Endodermal cell (in vitro differentiated cells): ENCODE data around the gene PCBP3. TPM values are rescaled to one million over a fixed set of nuclear protein-coding genes. Genes with fewer than 3 reads are reported as not detected.

Source experiments
- DNase-seq: peaks from one replicate; pipeline ENCODE4 v3.0.0-alpha.2; 2017
- H3K27ac ChIP-seq: 2 replicates; pipeline ENCODE4 v1.5.1; 2013; ENCODE audit warnings: mild to moderate bottlenecking, low read depth, low read length, moderate library complexity
- H3K27me3 ChIP-seq: 2 replicates; pipeline ENCODE4 v1.6.1; 2013; ENCODE audit warnings: mild to moderate bottlenecking, low read length, moderate library complexity; ENCODE audit not compliant: insufficient read depth, control insufficient read depth, poor library complexity, severe bottlenecking
- H3K36me3 ChIP-seq: 2 replicates; pipeline ENCODE4 v1.7.0; 2013; ENCODE audit warnings: mild to moderate bottlenecking, low read length, moderate library complexity; ENCODE audit not compliant: control insufficient read depth, insufficient read depth
- H3K4me1 ChIP-seq: one replicate; pipeline ENCODE4 v1.7.0; 2013; ENCODE audit warnings: low read length; ENCODE audit not compliant: control insufficient read depth, insufficient read depth
- H3K4me3 ChIP-seq: 2 replicates; pipeline ENCODE4 v1.5.1; 2013; ENCODE audit warnings: mild to moderate bottlenecking, low read length, moderate library complexity
- H3K9ac ChIP-seq: 2 replicates; pipeline ENCODE4 v1.6.1; 2013; ENCODE audit warnings: mild to moderate bottlenecking, low read length, moderate library complexity; ENCODE audit not compliant: poor library complexity, severe bottlenecking; ENCODE audit errors: extremely low read depth
- H3K9me3 ChIP-seq: 2 replicates; pipeline ENCODE4 v1.6.1; 2013; ENCODE audit warnings: mild to moderate bottlenecking, low read length, moderate library complexity; ENCODE audit not compliant: control insufficient read depth
- H3K27ac Mint-ChIP-seq: 2 replicates; pipeline ENCODE4 v1.8.0; 2020; ENCODE audit warnings: mixed read lengths
- H3K27me3 Mint-ChIP-seq: 2 replicates; pipeline ENCODE4 v1.8.0; 2021; ENCODE audit warnings: mild to moderate bottlenecking, mixed read lengths; ENCODE audit not compliant: insufficient read depth
- H3K36me3 Mint-ChIP-seq: 2 replicates; pipeline ENCODE4 v1.8.0; 2020; ENCODE audit warnings: low read depth, mixed read lengths
- H3K4me1 Mint-ChIP-seq: 2 replicates; pipeline ENCODE4 v1.8.0; 2020; ENCODE audit warnings: mixed read lengths
- H3K4me3 Mint-ChIP-seq: 2 replicates; pipeline ENCODE4 v1.8.0; 2020; ENCODE audit warnings: mild to moderate bottlenecking, moderate library complexity, mixed read lengths
- H3K9me3 Mint-ChIP-seq: 2 replicates; pipeline ENCODE4 v1.8.0; 2020; ENCODE audit warnings: mild to moderate bottlenecking, mixed read lengths
- WGBS, 2 experiments: methylation state at CpG; one replicate each; pipeline versions ENCODE4 v1.1.5 to v1.1.7; 2013; ENCODE audit warnings: missing lambda C conversion rate in 2 of 2, mixed read lengths in 1 of 2; ENCODE audit not compliant: insufficient coverage in 1 of 2, insufficient read length in 1 of 2; 5-methylcytosine and 5-hydroxymethylcytosine counted together
- total RNA-seq, 2 donors: library from RNA; stranded (reverse); fragmentation: NEBNext Ultra II Directional in 1 of 2; extraction: Animal tissue kit (Norgen Biotek cat#: 25700) in 1 of 2; gene quantifications; 2 replicates in 1 of 2; 3 replicates in 1 of 2; pipeline ENCODE4 v1.2.1, GENCODE V29; 2021
- TF ChIP-seq, protein P1 (sequence below): fragments of 200-600 bp; sonication (generic); conservative IDR thresholded peaks from 2 replicates; pipeline ENCODE4 v1.5.0; 2021; ENCODE audit warnings: antibody characterized with exemption, mild to moderate bottlenecking

The PCBP3 gene
- total RNA-seq, 2 donors from 2014 or later = 2.1 to 10.6 TPM

- Mint-ChIP-seq H3K4me3 (no peak overlapping the region), H3K4me1 (no peaks in the 10 kb centered on the region), H3K36me3 (no peaks in the 10 kb centered on the region), H3K27me3 (no peaks in the 10 kb centered on the region), H3K27ac (no peak overlapping the region), H3K9me3 (no peaks in the 10 kb centered on the region)
- peak; percentile 34 for DNase-seq
- H3K36me3 ChIP-seq = no peaks in the 10 kb centered on the region
- no peaks in the 10 kb centered on the region for H3K9me3 ChIP-seq
- TF ChIP-seq, protein P1, sequence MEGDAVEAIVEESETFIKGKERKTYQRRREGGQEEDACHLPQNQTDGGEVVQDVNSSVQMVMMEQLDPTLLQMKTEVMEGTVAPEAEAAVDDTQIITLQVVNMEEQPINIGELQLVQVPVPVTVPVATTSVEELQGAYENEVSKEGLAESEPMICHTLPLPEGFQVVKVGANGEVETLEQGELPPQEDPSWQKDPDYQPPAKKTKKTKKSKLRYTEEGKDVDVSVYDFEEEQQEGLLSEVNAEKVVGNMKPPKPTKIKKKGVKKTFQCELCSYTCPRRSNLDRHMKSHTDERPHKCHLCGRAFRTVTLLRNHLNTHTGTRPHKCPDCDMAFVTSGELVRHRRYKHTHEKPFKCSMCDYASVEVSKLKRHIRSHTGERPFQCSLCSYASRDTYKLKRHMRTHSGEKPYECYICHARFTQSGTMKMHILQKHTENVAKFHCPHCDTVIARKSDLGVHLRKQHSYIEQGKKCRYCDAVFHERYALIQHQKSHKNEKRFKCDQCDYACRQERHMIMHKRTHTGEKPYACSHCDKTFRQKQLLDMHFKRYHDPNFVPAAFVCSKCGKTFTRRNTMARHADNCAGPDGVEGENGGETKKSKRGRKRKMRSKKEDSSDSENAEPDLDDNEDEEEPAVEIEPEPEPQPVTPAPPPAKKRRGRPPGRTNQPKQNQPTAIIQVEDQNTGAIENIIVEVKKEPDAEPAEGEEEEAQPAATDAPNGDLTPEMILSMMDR = no peak
- H3K9ac ChIP-seq = no peak overlapping the region
- H3K4me1 ChIP-seq = no peaks in the 10 kb centered on the region
- H3K27me3 ChIP-seq = no peaks in the 10 kb centered on the region
- no peak overlapping the region for H3K27ac ChIP-seq
- no peak overlapping the region for H3K4me3 ChIP-seq
- 92 to 93% methylated on average over 21 to 27 of the region's 27 CpGs for WGBS, 2 experiments
These were observed 221.7 kb downstream of the PCBP3 start for GRCh38 chr21:45865106-45865835.

DNA sequence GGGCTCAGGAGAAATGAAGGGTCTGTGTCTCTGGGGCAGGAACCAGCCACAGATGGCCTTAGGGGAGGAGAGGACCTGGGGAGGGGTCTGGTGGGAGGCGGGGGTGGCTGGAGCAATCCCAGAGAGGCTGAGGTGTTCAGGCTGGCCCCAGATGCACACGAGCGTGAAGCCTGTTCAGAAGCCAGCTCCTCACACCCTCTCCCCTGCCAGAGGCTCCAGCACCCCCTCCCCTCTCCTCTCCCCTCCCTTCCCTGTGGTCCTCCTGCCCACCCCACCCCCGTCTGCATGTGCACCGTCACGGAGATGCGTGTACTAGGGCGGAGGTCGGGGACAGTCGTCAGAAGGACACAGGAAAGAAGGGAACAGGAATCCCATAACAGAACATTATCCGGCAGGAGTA lies 223.0 kb downstream of the PCBP3 start:
- no peak overlapping the region for H3K4me3 Mint-ChIP-seq
- H3K27me3 Mint-ChIP-seq = no peaks in the 10 kb centered on the region
- no peak overlapping the region for H3K27ac Mint-ChIP-seq
- 87% methylated on average over 5 to 10 of the region's 11 CpGs for WGBS, 2 experiments
- no peak overlapping the region for H3K9ac ChIP-seq
- no peaks in the 10 kb centered on the region for H3K9me3 Mint-ChIP-seq
- peak; percentile 25 for DNase-seq
- no peaks in the 10 kb centered on the region for H3K36me3 ChIP-seq
- no peaks in the 10 kb centered on the region for H3K4me1 Mint-ChIP-seq
- H3K9me3 ChIP-seq = no peaks in the 10 kb centered on the region
- H3K4me1 ChIP-seq = no peaks in the 10 kb centered on the region
- no peak overlapping the region for H3K4me3 ChIP-seq
- TF ChIP-seq, protein P1 = no peak
- no peaks in the 10 kb centered on the region for H3K36me3 Mint-ChIP-seq
- no peak overlapping the region for H3K27ac ChIP-seq
- H3K27me3 ChIP-seq = no peaks in the 10 kb centered on the region

- no peaks in the 10 kb centered on the region for H3K9me3 Mint-ChIP-seq
- TF ChIP-seq, protein P1 = no peak
These were observed 223.6 kb downstream of the PCBP3 start for GRCh38 chr21:45867041-45867666.

More at GRCh38 chr21:45867041-45867666, 223.6 kb downstream of the PCBP3 start:
- no peak overlapping the region for H3K27ac Mint-ChIP-seq
- H3K27me3 ChIP-seq = no peaks in the 10 kb centered on the region
- H3K4me3 ChIP-seq = no peak overlapping the region
- no peak overlapping the region for H3K9ac ChIP-seq
- no peaks in the 10 kb centered on the region for H3K4me1 Mint-ChIP-seq
- 95 to 97% methylated on average over 31 to 43 of the region's 43 CpGs for WGBS, 2 experiments
- H3K36me3 ChIP-seq = no peaks in the 10 kb centered on the region
- no peak for DNase-seq
- no peaks in the 10 kb centered on the region for H3K4me1 ChIP-seq
- no peaks in the 10 kb centered on the region for H3K9me3 ChIP-seq
- no peak overlapping the region for H3K4me3 Mint-ChIP-seq
- H3K36me3 Mint-ChIP-seq = no peaks in the 10 kb centered on the region
- H3K27ac ChIP-seq = no peak overlapping the region
- H3K27me3 Mint-ChIP-seq = no peaks in the 10 kb centered on the region
